Left lung (tissue), 10 donors: Measurements from ENCODE around the gene VENTX. TPM values are rescaled to one million over a fixed set of nuclear protein-coding genes. Genes with fewer than 3 reads are reported as not detected.

Experiments used
- ATAC-seq: fragments of 200-7000 bp; cut with Tn5 transposase; one replicate; pipeline ENCODE4 v1.9.1; 2020; ENCODE audit warnings: moderate library complexity
- DNase-seq, 4 donors: peaks; one replicate each; pipeline ENCODE4 v3.0.0-alpha.2; 2013 to 2020
- H3K27ac ChIP-seq, 2 donors: fragments of 200-600 bp; sonication (generic) in 1 of 2; one replicate each; pipeline versions ENCODE4 v1.5.0 to v1.8.0; 2020 to 2021
- H3K27me3 ChIP-seq, 2 donors: fragments of 200-600 bp; sonication (generic) in 1 of 2; one replicate each; pipeline versions ENCODE4 v1.5.0 to v1.8.0; 2020 to 2021
- H3K36me3 ChIP-seq, 2 donors: fragments of 200-600 bp; sonication (generic) in 1 of 2; one replicate each; pipeline versions ENCODE4 v1.5.0 to v1.8.0; 2020 to 2021
- H3K4me1 ChIP-seq, 2 donors: fragments of 200-600 bp; one replicate each; pipeline ENCODE4 v1.8.0; 2021
- H3K4me3 ChIP-seq, 2 donors: fragments of 200-600 bp; sonication (generic) in 1 of 2; one replicate each; pipeline versions ENCODE4 v1.5.0 to v1.8.0; 2020 to 2021; ENCODE audit warnings: mild to moderate bottlenecking in 1 of 2
- H3K9me3 ChIP-seq, 2 donors: fragments of 200-600 bp; sonication (generic) in 1 of 2; one replicate each; pipeline versions ENCODE4 v1.5.0 to v1.8.0; 2020 to 2021
- intact Hi-C, 2 donors: fragments of 100-400 bp; cut with DNase I; formaldehyde crosslinking; loops; one replicate each; pipeline versions ENCODE4 v1.11.2 to v1.14.2; 2022
- polyA plus RNA-seq, 6 donors: library from polyadenylated mRNA; unstranded; fragments of 120-200 nt; gene quantifications; one replicate each; pipeline ENCODE4 v1.2.1, GENCODE V29; 2013; ENCODE audit not compliant: insufficient read length in 6 of 6
- total RNA-seq, 2 donors: library from RNA; stranded (reverse); fragmentation: NEBNext Ultra II Directional; extraction: Animal tissue kit (Norgen Biotek cat#: 25700); gene quantifications; one replicate each; pipeline ENCODE4 v1.2.1, GENCODE V29; 2021
- TF ChIP-seq, protein P1 (sequence below), 2 donors: fragments of 200-600 bp; sonication (generic) in 1 of 2; IDR thresholded peaks; one replicate each; pipeline versions ENCODE4 v1.5.0 to v1.8.0; 2021; ENCODE audit warnings: antibody characterized with exemption in 2 of 2
- donor health status: DM: no; HTN: yes; CAD: no.
- donor health status: DM: no; HTN: no; CAD: no.

Gene VENTX
- total and polyA plus RNA-seq, 8 donors: 0.14 to 4.1 (median 0.25) TPM

- peaks cover 5 to 78% of the 10 kb centered on the region in 2 donors for H3K27me3 ChIP-seq
- intact Hi-C loops: no loop called here
- DNase-seq (no peak), ATAC-seq (no peak)
- TF ChIP-seq, protein P1, sequence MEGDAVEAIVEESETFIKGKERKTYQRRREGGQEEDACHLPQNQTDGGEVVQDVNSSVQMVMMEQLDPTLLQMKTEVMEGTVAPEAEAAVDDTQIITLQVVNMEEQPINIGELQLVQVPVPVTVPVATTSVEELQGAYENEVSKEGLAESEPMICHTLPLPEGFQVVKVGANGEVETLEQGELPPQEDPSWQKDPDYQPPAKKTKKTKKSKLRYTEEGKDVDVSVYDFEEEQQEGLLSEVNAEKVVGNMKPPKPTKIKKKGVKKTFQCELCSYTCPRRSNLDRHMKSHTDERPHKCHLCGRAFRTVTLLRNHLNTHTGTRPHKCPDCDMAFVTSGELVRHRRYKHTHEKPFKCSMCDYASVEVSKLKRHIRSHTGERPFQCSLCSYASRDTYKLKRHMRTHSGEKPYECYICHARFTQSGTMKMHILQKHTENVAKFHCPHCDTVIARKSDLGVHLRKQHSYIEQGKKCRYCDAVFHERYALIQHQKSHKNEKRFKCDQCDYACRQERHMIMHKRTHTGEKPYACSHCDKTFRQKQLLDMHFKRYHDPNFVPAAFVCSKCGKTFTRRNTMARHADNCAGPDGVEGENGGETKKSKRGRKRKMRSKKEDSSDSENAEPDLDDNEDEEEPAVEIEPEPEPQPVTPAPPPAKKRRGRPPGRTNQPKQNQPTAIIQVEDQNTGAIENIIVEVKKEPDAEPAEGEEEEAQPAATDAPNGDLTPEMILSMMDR (IDR thresholded peaks at IDR 0.05): no peak
- H3K4me3 ChIP-seq: no peak overlapping the region
- H3K27ac ChIP-seq: no peak overlapping the region
- no peaks in the 10 kb centered on the region for H3K9me3 ChIP-seq
- H3K4me1 ChIP-seq: no peaks in the 10 kb centered on the region
- no peaks in the 10 kb centered on the region for H3K36me3 ChIP-seq
Observed at GRCh38 chr10:133248334-133248715, 10.7 kb downstream of the VENTX start.

DNA sequence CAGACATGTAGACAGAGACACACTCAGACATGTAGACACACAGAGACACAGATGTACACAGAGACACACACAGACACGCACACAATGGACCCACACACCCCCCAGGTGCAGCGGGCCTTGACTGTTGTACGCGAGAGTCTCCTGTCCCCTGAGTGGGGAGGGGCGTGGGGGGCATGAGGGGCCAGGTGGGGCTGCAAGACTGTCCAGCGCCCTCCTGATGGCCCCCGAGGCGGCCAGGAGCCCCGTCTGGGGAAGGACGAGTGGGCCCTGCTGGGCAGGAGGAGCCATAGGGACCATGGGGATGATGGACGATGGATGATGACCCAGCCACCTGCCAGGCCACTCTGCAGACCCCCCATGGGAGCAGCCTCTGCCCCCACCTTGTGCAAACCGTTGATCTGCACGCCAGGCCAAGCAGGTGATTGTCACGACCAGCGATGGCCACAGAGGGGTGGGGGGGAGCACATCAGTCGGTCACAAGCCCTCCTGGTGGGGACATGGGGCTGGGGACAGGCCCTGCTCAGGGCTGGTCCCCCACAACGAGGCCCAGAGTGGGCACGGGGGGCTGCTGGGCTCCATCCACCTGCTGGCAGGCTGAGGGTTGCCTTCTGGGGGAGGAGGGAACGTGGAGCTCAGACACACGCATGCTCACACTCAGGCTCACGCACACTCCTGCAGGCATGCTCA, 11.6 kb downstream of the VENTX start:
- Histone ChIP-seq H3K27ac (no peak overlapping the region), H3K27me3 (peaks cover 5 to 77% of the 10 kb centered on the region in 2 donors), H3K4me3 (no peak overlapping the region), H3K9me3 (no peaks in the 10 kb centered on the region), H3K36me3 (no peaks in the 10 kb centered on the region), H3K4me1 (no peaks in the 10 kb centered on the region)
- TF ChIP-seq, protein P1 (IDR thresholded peaks at IDR 0.05): no peak
- ATAC-seq (no peak), DNase-seq (no peak)
- intact Hi-C loops: no loop called here

GRCh38 chr10:133249975-133250754, 12.5 kb downstream of the VENTX start:
- ATAC-seq (no peak), DNase-seq (no peak)
- Histone ChIP-seq H3K4me3 (no peak overlapping the region), H3K27me3 (peaks cover 5 to 69% of the 10 kb centered on the region in 2 donors), H3K9me3 (no peaks in the 10 kb centered on the region), H3K36me3 (no peaks in the 10 kb centered on the region), H3K4me1 (no peaks in the 10 kb centered on the region), H3K27ac (no peak overlapping the region)
- intact Hi-C loops: no loop called here
- TF ChIP-seq, protein P1 (IDR thresholded peaks at IDR 0.05): no peak

GRCh38 chr10:133251388-133252222, 13.9 kb downstream of the VENTX start:
- no peaks in the 10 kb centered on the region for H3K9me3 ChIP-seq
- no peaks in the 10 kb centered on the region for H3K36me3 ChIP-seq
- DNase-seq: no peak
- no peaks in the 10 kb centered on the region for H3K4me1 ChIP-seq
- H3K4me3 ChIP-seq: no peak overlapping the region
- H3K27me3 ChIP-seq: peaks cover 0 to 55% of the 10 kb centered on the region in 2 donors
- no peak overlapping the region for H3K27ac ChIP-seq
- ATAC-seq: no peak
- TF ChIP-seq, protein P1 (IDR thresholded peaks at IDR 0.05): no peak
- intact Hi-C loops: no loop called here

DNA sequence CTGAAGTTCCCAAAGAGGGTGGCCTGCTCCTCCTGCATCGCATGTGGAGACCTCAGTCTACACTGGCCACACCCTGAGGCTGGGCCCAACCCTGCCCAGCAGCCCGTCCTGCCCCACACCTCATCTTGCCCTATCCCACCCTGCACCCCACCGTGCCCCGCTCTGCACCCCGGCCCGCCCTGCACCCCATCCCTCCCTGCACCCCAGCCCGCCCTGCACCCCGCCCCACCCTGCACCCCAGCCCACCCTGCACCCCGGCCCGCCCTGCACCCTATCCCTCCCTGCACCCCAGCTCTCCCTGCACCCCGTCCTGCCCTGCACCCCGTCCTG, 14.5 kb downstream of the VENTX start:
- Histone ChIP-seq H3K9me3 (no peaks in the 10 kb centered on the region), H3K27ac (no peak overlapping the region), H3K27me3 (peaks cover 0 to 49% of the 10 kb centered on the region in 2 donors), H3K4me1 (peaks cover 2 to 5% of the 10 kb centered on the region in 2 donors), H3K4me3 (no peak overlapping the region), H3K36me3 (no peaks in the 10 kb centered on the region)
- TF ChIP-seq, protein P1 (IDR thresholded peaks at IDR 0.05): no peak
- intact Hi-C loops: no loop called here
- DNase-seq: no peak
- no peak for ATAC-seq
